Measurements from ENCODE around the gene CUX1. TPM values are rescaled to one million over a fixed set of nuclear protein-coding genes. Genes with fewer than 3 reads are reported as not detected.

CUX1 gene
- total RNA-seq, 1 donor from 2014 or later = 66.4 TPM

DNA sequence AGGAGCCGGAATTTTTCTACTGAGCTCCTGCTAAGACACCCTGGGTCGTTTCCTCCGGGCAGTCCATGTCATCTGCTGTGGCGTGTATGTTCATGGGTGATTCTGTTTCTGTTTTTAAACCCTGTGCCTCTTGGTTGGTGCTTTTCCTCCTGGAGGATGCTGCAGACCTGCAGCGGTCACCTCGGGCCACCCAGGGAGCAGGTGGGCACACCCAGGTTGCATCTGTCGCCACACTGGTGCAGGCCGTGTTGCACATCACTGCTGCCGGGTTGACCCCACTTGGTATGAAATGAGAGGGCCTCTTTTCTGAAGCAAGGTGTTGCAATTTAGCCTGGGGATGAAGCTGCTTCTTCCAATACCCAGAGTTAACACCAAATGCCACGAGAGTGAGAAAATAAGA, 127.2 kb downstream of the CUX1 start:
- Histone ChIP-seq H3K4me2 (no peak overlapping the region), H3K27ac (no peak overlapping the region), H2AFZ (replicated peaks) (no peak overlapping the region), H3K9me3 (ENCODE audit: low read depth) (no peaks in the 10 kb centered on the region), H4K20me1 (ENCODE audit: low read depth) (peaks cover 80% of the 10 kb centered on the region), H3K9ac (no peak overlapping the region), H3F3A (ENCODE audit: low read depth) (peaks cover 8% of the 10 kb centered on the region), H3K27me3 (no peaks in the 10 kb centered on the region), H3K79me2 (ENCODE audit: low read depth) (peaks cover 89% of the 10 kb centered on the region), H3K4me1 (peaks cover 24% of the 10 kb centered on the region), H3K4me3 (no peak overlapping the region), H3K36me3 (no peaks in the 10 kb centered on the region)
- TF ChIP-seq, protein P1, sequence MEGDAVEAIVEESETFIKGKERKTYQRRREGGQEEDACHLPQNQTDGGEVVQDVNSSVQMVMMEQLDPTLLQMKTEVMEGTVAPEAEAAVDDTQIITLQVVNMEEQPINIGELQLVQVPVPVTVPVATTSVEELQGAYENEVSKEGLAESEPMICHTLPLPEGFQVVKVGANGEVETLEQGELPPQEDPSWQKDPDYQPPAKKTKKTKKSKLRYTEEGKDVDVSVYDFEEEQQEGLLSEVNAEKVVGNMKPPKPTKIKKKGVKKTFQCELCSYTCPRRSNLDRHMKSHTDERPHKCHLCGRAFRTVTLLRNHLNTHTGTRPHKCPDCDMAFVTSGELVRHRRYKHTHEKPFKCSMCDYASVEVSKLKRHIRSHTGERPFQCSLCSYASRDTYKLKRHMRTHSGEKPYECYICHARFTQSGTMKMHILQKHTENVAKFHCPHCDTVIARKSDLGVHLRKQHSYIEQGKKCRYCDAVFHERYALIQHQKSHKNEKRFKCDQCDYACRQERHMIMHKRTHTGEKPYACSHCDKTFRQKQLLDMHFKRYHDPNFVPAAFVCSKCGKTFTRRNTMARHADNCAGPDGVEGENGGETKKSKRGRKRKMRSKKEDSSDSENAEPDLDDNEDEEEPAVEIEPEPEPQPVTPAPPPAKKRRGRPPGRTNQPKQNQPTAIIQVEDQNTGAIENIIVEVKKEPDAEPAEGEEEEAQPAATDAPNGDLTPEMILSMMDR (IDR thresholded peaks at IDR 0.05) = no peak
- TF ChIP-seq EZH2 (IDR thresholded peaks at IDR 0.05) (no peak), EZH2phosphoT487 (IDR thresholded peaks at IDR 0.05) (no peak)
- no peak for DNase-seq (ENCODE audit: low spot score)
- Mint-ChIP-seq H3K27me3 (ENCODE audit: insufficient read depth, low read depth) (peaks cover 2% of the 10 kb centered on the region), H3K9me3 (no peaks in the 10 kb centered on the region), H3K27ac (no peak overlapping the region), H3K4me1 (peaks cover 35% of the 10 kb centered on the region), H3K36me3 (peaks cover 3% of the 10 kb centered on the region), H3K4me3 (no peak overlapping the region)

DNA sequence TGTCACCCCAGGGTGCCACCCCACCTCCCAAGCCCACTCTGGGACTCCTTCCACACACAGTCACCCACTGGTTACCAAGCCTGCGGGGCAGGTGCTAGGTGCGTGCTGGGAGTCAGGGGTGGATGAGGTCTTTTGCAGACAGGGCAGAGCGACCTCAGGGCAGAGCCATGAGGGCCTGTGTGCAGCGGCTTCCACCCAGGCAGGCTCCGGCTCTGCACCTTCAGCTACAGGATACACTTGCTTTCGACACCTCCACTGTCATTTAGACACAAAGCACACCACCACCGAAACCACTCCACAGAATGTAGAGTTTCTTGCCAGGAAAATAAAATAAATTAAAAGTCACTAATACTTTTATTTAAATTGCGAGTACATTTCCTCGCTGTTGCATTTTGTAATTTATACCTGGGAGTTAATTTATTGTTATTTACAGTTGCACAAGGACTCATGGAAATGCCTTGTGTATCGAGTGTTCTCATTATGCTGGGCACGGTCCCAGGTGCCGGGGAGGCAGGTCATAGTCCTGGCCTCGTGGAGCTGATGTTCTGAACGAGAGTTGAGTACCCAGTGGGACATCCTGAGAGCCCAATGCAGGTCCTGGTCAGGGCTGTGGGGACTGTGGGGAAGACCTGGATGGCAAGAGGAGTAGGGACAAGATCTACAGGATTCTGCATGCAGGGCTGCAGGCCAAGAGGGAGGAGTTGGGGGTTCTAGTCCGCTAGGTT, 127.8 kb downstream of the CUX1 start:
- Mint-ChIP-seq H3K27me3 (ENCODE audit: insufficient read depth, low read depth) (peaks cover 2% of the 10 kb centered on the region), H3K4me3 (no peak overlapping the region), H3K36me3 (peaks cover 3% of the 10 kb centered on the region), H3K27ac (peak overlapping the region; percentile 4), H3K4me1 (peaks cover 35% of the 10 kb centered on the region), H3K9me3 (no peaks in the 10 kb centered on the region)
- Histone ChIP-seq H3K36me3 (no peaks in the 10 kb centered on the region), H3K27ac (no peak overlapping the region), H3K79me2 (ENCODE audit: low read depth) (peaks cover 89% of the 10 kb centered on the region), H3K9me3 (ENCODE audit: low read depth) (no peaks in the 10 kb centered on the region), H4K20me1 (ENCODE audit: low read depth) (peaks cover 75% of the 10 kb centered on the region), H3K9ac (no peak overlapping the region), H3K4me3 (no peak overlapping the region), H3K27me3 (no peaks in the 10 kb centered on the region), H3F3A (ENCODE audit: low read depth) (peaks cover 8% of the 10 kb centered on the region), H3K4me2 (no peak overlapping the region), H2AFZ (replicated peaks) (no peak overlapping the region), H3K4me1 (peaks cover 24% of the 10 kb centered on the region)
- DNase-seq (ENCODE audit: low spot score) = no peak
- no peak for TF ChIP-seq EZH2phosphoT487 (IDR thresholded peaks at IDR 0.05)
- TF ChIP-seq, protein P1 (IDR thresholded peaks at IDR 0.05) = no peak
- TF ChIP-seq EZH2 (IDR thresholded peaks at IDR 0.05) = no peak

DNA sequence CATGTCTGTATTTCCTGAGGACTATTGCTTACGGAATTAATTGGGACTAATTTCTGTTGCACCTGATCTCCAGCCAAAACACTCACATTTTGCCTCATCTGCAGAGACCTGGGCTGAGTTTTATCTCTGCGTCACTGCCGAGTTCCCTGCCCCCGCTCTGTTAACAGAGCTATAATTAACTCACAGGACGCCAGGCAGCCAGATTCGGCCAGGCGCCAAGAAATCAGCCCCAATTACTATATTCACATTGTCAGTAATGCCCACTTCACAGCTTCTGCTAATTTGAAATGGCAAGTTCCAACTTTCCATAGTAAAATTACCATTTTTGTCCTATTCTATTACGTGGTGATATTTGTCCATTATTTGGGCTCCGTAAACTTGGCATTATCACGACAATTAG, 130.5 kb downstream of the CUX1 start:
- Mint-ChIP-seq H3K4me3 (no peak overlapping the region), H3K9me3 (no peaks in the 10 kb centered on the region), H3K4me1 (peaks cover 19% of the 10 kb centered on the region), H3K27ac (peak overlapping the region; percentile 61), H3K27me3 (ENCODE audit: insufficient read depth, low read depth) (peaks cover 2% of the 10 kb centered on the region), H3K36me3 (peaks cover 6% of the 10 kb centered on the region)
- no peak for DNase-seq (ENCODE audit: low spot score)
- no peak overlapping the region for H3K27ac ChIP-seq
- TF ChIP-seq EZH2 (IDR thresholded peaks at IDR 0.05) = no peak
- TF ChIP-seq, protein P1 (IDR thresholded peaks at IDR 0.05) = no peak
- no peak for TF ChIP-seq EZH2phosphoT487 (IDR thresholded peaks at IDR 0.05)
- no peak overlapping the region for H3K4me3 ChIP-seq
- no peaks in the 10 kb centered on the region for H3K36me3 ChIP-seq
- H3K4me2 ChIP-seq = no peak overlapping the region
- H3K4me1 ChIP-seq = peaks cover 9% of the 10 kb centered on the region
- peaks cover 48% of the 10 kb centered on the region for H4K20me1 ChIP-seq (ENCODE audit: low read depth)
- no peaks in the 10 kb centered on the region for H3K9me3 ChIP-seq (ENCODE audit: low read depth)
- H2AFZ ChIP-seq (replicated peaks) = no peak overlapping the region
- H3K79me2 ChIP-seq (ENCODE audit: low read depth) = peaks cover 91% of the 10 kb centered on the region
- H3K27me3 ChIP-seq = no peaks in the 10 kb centered on the region
- H3F3A ChIP-seq (ENCODE audit: low read depth) = no peaks in the 10 kb centered on the region
- no peak overlapping the region for H3K9ac ChIP-seq

Measured in neural progenitor cell (in vitro differentiated cells).